GM23338 (cell line): Measurements from ENCODE around the gene ITIH6.

Experiments used
- CREB1 ChIP-seq: fragments of 250-450 bp; sonication (Bioruptor Pico); IDR thresholded peaks from 2 replicates; pipeline ENCODE4 v1.5.0; 2020; ENCODE audit warnings: low read depth, mild to moderate bottlenecking, moderate library complexity
- CTCF ChIP-seq, 2 experiments: fragments of 200-600 bp in 1 of 2; sonication (generic) in 1 of 2; conservative IDR thresholded peaks; 2 replicates each; pipeline versions ENCODE4 v1.5.1 to v1.6.1; 2016 to 2017; ENCODE audit warnings: antibody characterized with exemption in 2 of 2, low read depth in 2 of 2, mild to moderate bottlenecking in 2 of 2, moderate library complexity in 1 of 2
- EZH2 ChIP-seq: fragments of 200-600 bp; sonication (generic); IDR thresholded peaks from one replicate; pipeline ENCODE4 v1.8.0; 2017; ENCODE audit warnings: antibody characterized with exemption, mild to moderate bottlenecking, low read depth; ENCODE audit not compliant: unreplicated experiment
- EZH2phosphoT487 ChIP-seq: fragments of 200-600 bp; sonication (generic); IDR thresholded peaks from one replicate; pipeline ENCODE4 v1.8.1; 2018; ENCODE audit warnings: antibody characterized with exemption; ENCODE audit not compliant: unreplicated experiment
- JUNB ChIP-seq: IDR thresholded peaks from one replicate; pipeline ENCODE4 v1.6.1; 2016; ENCODE audit warnings: antibody characterized with exemption; ENCODE audit not compliant: unreplicated experiment
- POLR2AphosphoS5 ChIP-seq: IDR thresholded peaks from 2 replicates; pipeline ENCODE4 v1.6.1; 2016; ENCODE audit warnings: antibody characterized with exemption, low read depth
- ZNF114 ChIP-seq: fragments of 250-450 bp; sonication (Bioruptor Pico); IDR thresholded peaks from 2 replicates; pipeline ENCODE4 v1.5.0; 2020; ENCODE audit warnings: mild to moderate bottlenecking, moderate library complexity
- ZNF331 ChIP-seq: fragments of 250-450 bp; sonication (Bioruptor Pico); IDR thresholded peaks from 2 replicates; pipeline ENCODE4 v1.5.0; 2020; ENCODE audit warnings: low read depth, mild to moderate bottlenecking, moderate library complexity
- TF ChIP-seq, protein P1 (sequence below): IDR thresholded peaks from one replicate; pipeline ENCODE4 v1.6.1; 2018; ENCODE audit warnings: antibody characterized with exemption; ENCODE audit not compliant: unreplicated experiment
- TF ChIP-seq, protein P2 (sequence below): fragments of 250-450 bp; sonication (Bioruptor Pico); IDR thresholded peaks from 2 replicates; pipeline ENCODE4 v1.5.0; 2020; ENCODE audit warnings: mild to moderate bottlenecking, moderate library complexity
- TF ChIP-seq, protein P3 (sequence below): IDR thresholded peaks from 2 replicates; pipeline ENCODE4 v1.6.1; 2016; ENCODE audit warnings: antibody characterized with exemption

- no peak for TF ChIP-seq CTCF (conservative IDR thresholded peaks at IDR 0.05; ENCODE audit: low read depth in 2 of 2)
- no peak for TF ChIP-seq ZNF114 (CRISPR knock-in tag)
- TF ChIP-seq EZH2phosphoT487 = no peak
- TF ChIP-seq EZH2 = no peak
- no peak for TF ChIP-seq JUNB
- TF ChIP-seq CREB1 = no peak
- TF ChIP-seq, protein P1, sequence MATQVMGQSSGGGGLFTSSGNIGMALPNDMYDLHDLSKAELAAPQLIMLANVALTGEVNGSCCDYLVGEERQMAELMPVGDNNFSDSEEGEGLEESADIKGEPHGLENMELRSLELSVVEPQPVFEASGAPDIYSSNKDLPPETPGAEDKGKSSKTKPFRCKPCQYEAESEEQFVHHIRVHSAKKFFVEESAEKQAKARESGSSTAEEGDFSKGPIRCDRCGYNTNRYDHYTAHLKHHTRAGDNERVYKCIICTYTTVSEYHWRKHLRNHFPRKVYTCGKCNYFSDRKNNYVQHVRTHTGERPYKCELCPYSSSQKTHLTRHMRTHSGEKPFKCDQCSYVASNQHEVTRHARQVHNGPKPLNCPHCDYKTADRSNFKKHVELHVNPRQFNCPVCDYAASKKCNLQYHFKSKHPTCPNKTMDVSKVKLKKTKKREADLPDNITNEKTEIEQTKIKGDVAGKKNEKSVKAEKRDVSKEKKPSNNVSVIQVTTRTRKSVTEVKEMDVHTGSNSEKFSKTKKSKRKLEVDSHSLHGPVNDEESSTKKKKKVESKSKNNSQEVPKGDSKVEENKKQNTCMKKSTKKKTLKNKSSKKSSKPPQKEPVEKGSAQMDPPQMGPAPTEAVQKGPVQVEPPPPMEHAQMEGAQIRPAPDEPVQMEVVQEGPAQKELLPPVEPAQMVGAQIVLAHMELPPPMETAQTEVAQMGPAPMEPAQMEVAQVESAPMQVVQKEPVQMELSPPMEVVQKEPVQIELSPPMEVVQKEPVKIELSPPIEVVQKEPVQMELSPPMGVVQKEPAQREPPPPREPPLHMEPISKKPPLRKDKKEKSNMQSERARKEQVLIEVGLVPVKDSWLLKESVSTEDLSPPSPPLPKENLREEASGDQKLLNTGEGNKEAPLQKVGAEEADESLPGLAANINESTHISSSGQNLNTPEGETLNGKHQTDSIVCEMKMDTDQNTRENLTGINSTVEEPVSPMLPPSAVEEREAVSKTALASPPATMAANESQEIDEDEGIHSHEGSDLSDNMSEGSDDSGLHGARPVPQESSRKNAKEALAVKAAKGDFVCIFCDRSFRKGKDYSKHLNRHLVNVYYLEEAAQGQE = no peak
- TF ChIP-seq POLR2AphosphoS5 = peak; percentile 40; the same call in 1 of the 2 replicates
- TF ChIP-seq, protein P2, sequence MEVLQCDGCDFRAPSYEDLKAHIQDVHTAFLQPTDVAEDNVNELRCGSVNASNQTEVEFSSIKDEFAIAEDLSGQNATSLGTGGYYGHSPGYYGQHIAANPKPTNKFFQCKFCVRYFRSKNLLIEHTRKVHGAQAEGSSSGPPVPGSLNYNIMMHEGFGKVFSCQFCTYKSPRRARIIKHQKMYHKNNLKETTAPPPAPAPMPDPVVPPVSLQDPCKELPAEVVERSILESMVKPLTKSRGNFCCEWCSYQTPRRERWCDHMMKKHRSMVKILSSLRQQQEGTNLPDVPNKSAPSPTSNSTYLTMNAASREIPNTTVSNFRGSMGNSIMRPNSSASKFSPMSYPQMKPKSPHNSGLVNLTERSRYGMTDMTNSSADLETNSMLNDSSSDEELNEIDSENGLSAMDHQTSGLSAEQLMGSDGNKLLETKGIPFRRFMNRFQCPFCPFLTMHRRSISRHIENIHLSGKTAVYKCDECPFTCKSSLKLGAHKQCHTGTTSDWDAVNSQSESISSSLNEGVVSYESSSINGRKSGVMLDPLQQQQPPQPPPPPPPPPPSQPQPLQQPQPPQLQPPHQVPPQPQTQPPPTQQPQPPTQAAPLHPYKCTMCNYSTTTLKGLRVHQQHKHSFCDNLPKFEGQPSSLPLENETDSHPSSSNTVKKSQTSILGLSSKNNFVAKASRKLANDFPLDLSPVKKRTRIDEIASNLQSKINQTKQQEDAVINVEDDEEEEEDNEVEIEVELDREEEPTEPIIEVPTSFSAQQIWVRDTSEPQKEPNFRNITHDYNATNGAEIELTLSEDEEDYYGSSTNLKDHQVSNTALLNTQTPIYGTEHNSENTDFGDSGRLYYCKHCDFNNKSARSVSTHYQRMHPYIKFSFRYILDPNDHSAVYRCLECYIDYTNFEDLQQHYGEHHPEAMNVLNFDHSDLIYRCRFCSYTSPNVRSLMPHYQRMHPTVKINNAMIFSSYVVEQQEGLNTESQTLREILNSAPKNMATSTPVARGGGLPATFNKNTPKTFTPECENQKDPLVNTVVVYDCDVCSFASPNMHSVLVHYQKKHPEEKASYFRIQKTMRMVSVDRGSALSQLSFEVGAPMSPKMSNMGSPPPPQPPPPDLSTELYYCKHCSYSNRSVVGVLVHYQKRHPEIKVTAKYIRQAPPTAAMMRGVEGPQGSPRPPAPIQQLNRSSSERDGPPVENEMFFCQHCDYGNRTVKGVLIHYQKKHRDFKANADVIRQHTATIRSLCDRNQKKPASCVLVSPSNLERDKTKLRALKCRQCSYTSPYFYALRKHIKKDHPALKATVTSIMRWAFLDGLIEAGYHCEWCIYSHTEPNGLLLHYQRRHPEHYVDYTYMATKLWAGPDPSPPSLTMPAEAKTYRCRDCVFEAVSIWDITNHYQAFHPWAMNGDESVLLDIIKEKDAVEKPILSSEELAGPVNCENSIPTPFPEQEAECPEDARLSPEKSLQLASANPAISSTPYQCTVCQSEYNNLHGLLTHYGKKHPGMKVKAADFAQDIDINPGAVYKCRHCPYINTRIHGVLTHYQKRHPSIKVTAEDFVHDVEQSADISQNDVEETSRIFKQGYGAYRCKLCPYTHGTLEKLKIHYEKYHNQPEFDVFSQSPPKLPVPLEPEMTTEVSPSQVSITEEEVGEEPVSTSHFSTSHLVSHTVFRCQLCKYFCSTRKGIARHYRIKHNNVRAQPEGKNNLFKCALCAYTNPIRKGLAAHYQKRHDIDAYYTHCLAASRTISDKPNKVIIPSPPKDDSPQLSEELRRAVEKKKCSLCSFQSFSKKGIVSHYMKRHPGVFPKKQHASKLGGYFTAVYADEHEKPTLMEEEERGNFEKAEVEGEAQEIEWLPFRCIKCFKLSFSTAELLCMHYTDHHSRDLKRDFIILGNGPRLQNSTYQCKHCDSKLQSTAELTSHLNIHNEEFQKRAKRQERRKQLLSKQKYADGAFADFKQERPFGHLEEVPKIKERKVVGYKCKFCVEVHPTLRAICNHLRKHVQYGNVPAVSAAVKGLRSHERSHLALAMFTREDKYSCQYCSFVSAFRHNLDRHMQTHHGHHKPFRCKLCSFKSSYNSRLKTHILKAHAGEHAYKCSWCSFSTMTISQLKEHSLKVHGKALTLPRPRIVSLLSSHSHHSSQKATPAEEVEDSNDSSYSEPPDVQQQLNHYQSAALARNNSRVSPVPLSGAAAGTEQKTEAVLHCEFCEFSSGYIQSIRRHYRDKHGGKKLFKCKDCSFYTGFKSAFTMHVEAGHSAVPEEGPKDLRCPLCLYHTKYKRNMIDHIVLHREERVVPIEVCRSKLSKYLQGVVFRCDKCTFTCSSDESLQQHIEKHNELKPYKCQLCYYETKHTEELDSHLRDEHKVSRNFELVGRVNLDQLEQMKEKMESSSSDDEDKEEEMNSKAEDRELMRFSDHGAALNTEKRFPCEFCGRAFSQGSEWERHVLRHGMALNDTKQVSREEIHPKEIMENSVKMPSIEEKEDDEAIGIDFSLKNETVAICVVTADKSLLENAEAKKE (CRISPR knock-in tag) = no peak
- TF ChIP-seq, protein P3, sequence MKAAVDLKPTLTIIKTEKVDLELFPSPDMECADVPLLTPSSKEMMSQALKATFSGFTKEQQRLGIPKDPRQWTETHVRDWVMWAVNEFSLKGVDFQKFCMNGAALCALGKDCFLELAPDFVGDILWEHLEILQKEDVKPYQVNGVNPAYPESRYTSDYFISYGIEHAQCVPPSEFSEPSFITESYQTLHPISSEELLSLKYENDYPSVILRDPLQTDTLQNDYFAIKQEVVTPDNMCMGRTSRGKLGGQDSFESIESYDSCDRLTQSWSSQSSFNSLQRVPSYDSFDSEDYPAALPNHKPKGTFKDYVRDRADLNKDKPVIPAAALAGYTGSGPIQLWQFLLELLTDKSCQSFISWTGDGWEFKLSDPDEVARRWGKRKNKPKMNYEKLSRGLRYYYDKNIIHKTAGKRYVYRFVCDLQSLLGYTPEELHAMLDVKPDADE = no peak
- no peak for TF ChIP-seq ZNF331 (CRISPR knock-in tag)
These were observed 9.6 kb upstream of the ITIH6 start, which contains the start of gene MAGED2 for GRCh38 chrX:54807524-54808108.
